Measurements from ENCODE around the gene BRD3.

BRD3 gene

GRCh38 chr9:134054891-134055811, 12.7 kb downstream of the BRD3 start:
- DNase-seq (ENCODE audit: low read depth in 2 of 2): no peak

GRCh38 chr9:134053941-134054761, 13.7 kb downstream of the BRD3 start:
- DNase-seq (ENCODE audit: low read depth in 2 of 2): no peak

GRCh38 chr9:134053401-134053871, 14.4 kb downstream of the BRD3 start:
- no peak for DNase-seq (ENCODE audit: low read depth in 2 of 2)

GRCh38 chr9:134052941-134053340, 14.9 kb downstream of the BRD3 start:
- no peak for DNase-seq (ENCODE audit: low read depth in 2 of 2)

GRCh38 chr9:134052491-134052890, 15.3 kb downstream of the BRD3 start:
- no peak for DNase-seq (ENCODE audit: low read depth in 2 of 2)

- DNase-seq (ENCODE audit: low read depth in 2 of 2): no peak
Observed at GRCh38 chr9:134051319-134051718, 16.5 kb downstream of the BRD3 start.

- no peak for DNase-seq (ENCODE audit: low read depth in 2 of 2)
Observed at GRCh38 chr9:134050726-134051125, 17.1 kb downstream of the BRD3 start.

GRCh38 chr9:134049772-134050588, 17.8 kb downstream of the BRD3 start:
- DNase-seq (ENCODE audit: low read depth in 2 of 2): no peak

GRCh38 chr9:134049236-134049635, 18.6 kb downstream of the BRD3 start:
- no peak for DNase-seq (ENCODE audit: low read depth in 2 of 2)

GRCh38 chr9:134048582-134048968, 19.3 kb downstream of the BRD3 start:
- no peak for DNase-seq (ENCODE audit: low read depth in 2 of 2)

GRCh38 chr9:134047868-134048581, 19.8 kb downstream of the BRD3 start:
- DNase-seq (ENCODE audit: low read depth in 2 of 2): no peak

GRCh38 chr9:134046894-134047681, 20.7 kb downstream of the BRD3 start:
- no peak for DNase-seq (ENCODE audit: low read depth in 2 of 2)

- DNase-seq (ENCODE audit: low read depth in 2 of 2): no peak
Observed at GRCh38 chr9:134045841-134046544, 21.8 kb downstream of the BRD3 start.

- DNase-seq (ENCODE audit: low read depth in 2 of 2): no peak
Observed at GRCh38 chr9:134044944-134045343, 22.9 kb downstream of the BRD3 start.

- no peak for DNase-seq (ENCODE audit: low read depth in 2 of 2)
Observed at GRCh38 chr9:134043531-134043988, 24.3 kb downstream of the BRD3 start.

- no peak for DNase-seq (ENCODE audit: low read depth in 2 of 2)
Observed at GRCh38 chr9:134041649-134041962, 26.2 kb downstream of the BRD3 start.

GRCh38 chr9:134040781-134041648, 26.8 kb downstream of the BRD3 start:
- DNase-seq (ENCODE audit: low read depth in 2 of 2): no peak

- DNase-seq (ENCODE audit: low read depth in 2 of 2): no peak
Observed at GRCh38 chr9:134040176-134040565, 27.7 kb downstream of the BRD3 start.
